Heart left ventricle (tissue), 13 donors: Measurements from ENCODE around the gene KHDRBS1.

Experiments used
- POLR2A ChIP-seq, 2 donors: fragments of 450-650 bp; IDR thresholded peaks; one replicate each; pipeline ENCODE4 v1.6.1; 2017; ENCODE audit warnings: antibody characterized with exemption in 2 of 2, mild to moderate bottlenecking in 2 of 2, moderate library complexity in 2 of 2
- TF ChIP-seq, protein P1 (sequence below), 12 donors: fragments of 200-600 bp; sonication (generic) in 4 of 12; IDR thresholded peaks; one replicate each; pipeline versions ENCODE4 v1.5.0 to v1.8.0; 2018 to 2022; ENCODE audit warnings: antibody characterized with exemption in 12 of 12, mild to moderate bottlenecking in 5 of 12
- donor health status: ischemic (EF 13 %, LVEDD 7.1; RV severe dilation, severe dysfunction).
- donor health status: DM: no; HTN: yes; CAD: no.
- donor health status: DM: no; HTN: no; CAD: no.
- donor health status: ischemic (EF 25% LVEDD 6.9; RV normal size, moderate dysfunction).
- donor health status: ischemic (EF 25% LVEDD 5.7; RV mildly dilated, moderate dysfunction).
- donor health status: ischemic (EF 35%, LVEDD 5.7; RV mildly dilated, moderate dysfunction).
- donor health status: nonischemic (EF 11% LVEDD 7.7; RV severe dilation, severe dysfunction).
- donor health status: DM: yes; HTN: yes; CAD: no.
- donor health status: PGD.
- donor health status: ischemic (EF 29% LVEDD 5.4; RV normal size, mild dysfunction).
- donor health status: nonischemic (EF 23%, LVEDD 6.1; RV moderate dilation, normal function).

DNA sequence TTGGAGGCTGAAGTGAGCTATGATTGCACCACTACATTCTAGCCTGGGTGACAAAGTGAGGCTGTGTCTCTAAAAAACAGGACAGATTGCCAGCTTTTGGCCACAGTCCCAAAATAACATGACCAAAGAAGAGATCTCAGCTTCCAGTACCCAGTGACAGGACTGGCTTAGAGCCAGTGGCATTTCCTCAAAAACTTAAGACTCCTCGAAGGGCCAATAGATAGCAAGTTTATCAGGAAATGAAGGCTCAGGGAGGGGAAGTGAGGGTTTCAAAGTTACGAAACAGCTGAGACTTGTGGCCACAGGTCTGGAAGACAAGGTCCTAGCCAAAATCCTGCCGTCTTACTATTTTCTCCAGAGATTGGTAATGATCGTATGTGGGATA, 52.8 kb downstream of the KHDRBS1 start:
- TF ChIP-seq, protein P1, sequence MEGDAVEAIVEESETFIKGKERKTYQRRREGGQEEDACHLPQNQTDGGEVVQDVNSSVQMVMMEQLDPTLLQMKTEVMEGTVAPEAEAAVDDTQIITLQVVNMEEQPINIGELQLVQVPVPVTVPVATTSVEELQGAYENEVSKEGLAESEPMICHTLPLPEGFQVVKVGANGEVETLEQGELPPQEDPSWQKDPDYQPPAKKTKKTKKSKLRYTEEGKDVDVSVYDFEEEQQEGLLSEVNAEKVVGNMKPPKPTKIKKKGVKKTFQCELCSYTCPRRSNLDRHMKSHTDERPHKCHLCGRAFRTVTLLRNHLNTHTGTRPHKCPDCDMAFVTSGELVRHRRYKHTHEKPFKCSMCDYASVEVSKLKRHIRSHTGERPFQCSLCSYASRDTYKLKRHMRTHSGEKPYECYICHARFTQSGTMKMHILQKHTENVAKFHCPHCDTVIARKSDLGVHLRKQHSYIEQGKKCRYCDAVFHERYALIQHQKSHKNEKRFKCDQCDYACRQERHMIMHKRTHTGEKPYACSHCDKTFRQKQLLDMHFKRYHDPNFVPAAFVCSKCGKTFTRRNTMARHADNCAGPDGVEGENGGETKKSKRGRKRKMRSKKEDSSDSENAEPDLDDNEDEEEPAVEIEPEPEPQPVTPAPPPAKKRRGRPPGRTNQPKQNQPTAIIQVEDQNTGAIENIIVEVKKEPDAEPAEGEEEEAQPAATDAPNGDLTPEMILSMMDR (IDR thresholded peaks at IDR 0.05), result no peak
- TF ChIP-seq POLR2A (IDR thresholded peaks at IDR 0.05), result no peak
